Measurements from ENCODE around the gene PHLDA1.

PHLDA1 gene

GRCh38 chr12:76075448-76075847, 43.9 kb upstream of the PHLDA1 start:
- peaks cover 23% of the 10 kb centered on the region; the same call in 1 of the 2 replicates for H3K36me3 ChIP-seq (ENCODE audit: insufficient read depth)
- H3K4me2 ChIP-seq: no peak overlapping the region
- no peak overlapping the region for H3K27ac ChIP-seq
- peaks cover 100% of the 10 kb centered on the region for H3K79me2 ChIP-seq (ENCODE audit: insufficient read depth, low read depth)
- no peak overlapping the region for H3K9ac ChIP-seq
- no peak for TF ChIP-seq CTCF (conservative IDR thresholded peaks at IDR 0.05; ENCODE audit: low read depth, low read length)
- peaks cover 96% of the 10 kb centered on the region for H4K20me1 ChIP-seq (ENCODE audit: insufficient read depth)
- H3K27me3 ChIP-seq (ENCODE audit: insufficient read depth, low read depth): no peaks in the 10 kb centered on the region
- H3K4me1 ChIP-seq (ENCODE audit: low read depth, poor library complexity, severe bottlenecking): peaks cover 63% of the 10 kb centered on the region
- H2AFZ ChIP-seq (ENCODE audit: low read depth): no peak overlapping the region
- no peak overlapping the region for H3K4me3 ChIP-seq (IDR thresholded peaks at IDR 0.05; ENCODE audit: insufficient read depth, low read depth, low read length)

GRCh38 chr12:76074701-76075336, 43.2 kb upstream of the PHLDA1 start:
- H3K36me3 ChIP-seq (ENCODE audit: insufficient read depth): peaks cover 24% of the 10 kb centered on the region; the same call in 1 of the 2 replicates
- H3K9ac ChIP-seq: no peak overlapping the region
- peaks cover 94% of the 10 kb centered on the region for H4K20me1 ChIP-seq (ENCODE audit: insufficient read depth)
- H3K4me1 ChIP-seq (ENCODE audit: low read depth, poor library complexity, severe bottlenecking): peaks cover 58% of the 10 kb centered on the region
- no peak overlapping the region for H3K27ac ChIP-seq
- no peak overlapping the region for H3K4me2 ChIP-seq
- no peak for TF ChIP-seq CTCF (conservative IDR thresholded peaks at IDR 0.05; ENCODE audit: low read depth, low read length)
- H3K79me2 ChIP-seq (ENCODE audit: insufficient read depth, low read depth): peaks cover 100% of the 10 kb centered on the region
- H3K27me3 ChIP-seq (ENCODE audit: insufficient read depth, low read depth): no peaks in the 10 kb centered on the region
- H2AFZ ChIP-seq (ENCODE audit: low read depth): no peak overlapping the region
- H3K4me3 ChIP-seq (IDR thresholded peaks at IDR 0.05; ENCODE audit: insufficient read depth, low read depth, low read length): no peak overlapping the region

GRCh38 chr12:76073561-76073960, 42.0 kb upstream of the PHLDA1 start:
- peaks cover 100% of the 10 kb centered on the region for H3K79me2 ChIP-seq (ENCODE audit: insufficient read depth, low read depth)
- H3K36me3 ChIP-seq (ENCODE audit: insufficient read depth): peaks cover 36% of the 10 kb centered on the region; the same call in 1 of the 2 replicates
- no peak overlapping the region for H3K27ac ChIP-seq
- H2AFZ ChIP-seq (ENCODE audit: low read depth): no peak overlapping the region
- H3K4me3 ChIP-seq (IDR thresholded peaks at IDR 0.05; ENCODE audit: insufficient read depth, low read depth, low read length): no peak overlapping the region
- no peak for TF ChIP-seq CTCF (conservative IDR thresholded peaks at IDR 0.05; ENCODE audit: low read depth, low read length)
- peaks cover 51% of the 10 kb centered on the region for H3K4me1 ChIP-seq (ENCODE audit: low read depth, poor library complexity, severe bottlenecking)
- peaks cover 92% of the 10 kb centered on the region for H4K20me1 ChIP-seq (ENCODE audit: insufficient read depth)
- no peak overlapping the region for H3K4me2 ChIP-seq
- no peak overlapping the region for H3K9ac ChIP-seq
- H3K27me3 ChIP-seq (ENCODE audit: insufficient read depth, low read depth): no peaks in the 10 kb centered on the region

- Histone ChIP-seq H3K4me3 (IDR thresholded peaks at IDR 0.05; ENCODE audit: insufficient read depth, low read depth, low read length) (no peak overlapping the region), H3K4me1 (ENCODE audit: low read depth, poor library complexity, severe bottlenecking) (peaks cover 41% of the 10 kb centered on the region), H3K27me3 (ENCODE audit: insufficient read depth, low read depth) (no peaks in the 10 kb centered on the region), H2AFZ (ENCODE audit: low read depth) (no peak overlapping the region), H3K79me2 (ENCODE audit: insufficient read depth, low read depth) (peaks cover 100% of the 10 kb centered on the region), H3K9ac (no peak overlapping the region), H3K4me2 (no peak overlapping the region), H3K36me3 (ENCODE audit: insufficient read depth) (peaks cover 44% of the 10 kb centered on the region; the same call in 1 of the 2 replicates), H3K27ac (no peak overlapping the region), H4K20me1 (ENCODE audit: insufficient read depth) (peaks cover 82% of the 10 kb centered on the region)
- TF ChIP-seq CTCF (conservative IDR thresholded peaks at IDR 0.05; ENCODE audit: low read depth, low read length): no peak
Observed at GRCh38 chr12:76072568-76072967, 41.0 kb upstream of the PHLDA1 start.
